Testis (tissue), 3 donors: ENCODE measurements around the gene RBP5. TPM values are rescaled to one million over a fixed set of nuclear protein-coding genes. Genes with fewer than 3 reads are reported as not detected.

Experiments
- DNase-seq: peaks from one replicate; pipeline ENCODE4 v3.0.0-alpha.2; 2019
- H3K27ac ChIP-seq, 2 donors: fragments of 200-600 bp; sonication (generic); one replicate each; pipeline ENCODE4 v1.5.1; 2019
- H3K27me3 ChIP-seq: fragments of 200-600 bp; sonication (generic); one replicate; pipeline ENCODE4 v1.5.1; 2019
- H3K36me3 ChIP-seq: fragments of 200-600 bp; sonication (generic); one replicate; pipeline ENCODE4 v1.5.1; 2017; ENCODE audit warnings: low read depth; ENCODE audit errors: missing control alignments
- H3K4me1 ChIP-seq: fragments of 200-600 bp; sonication (generic); one replicate; pipeline ENCODE4 v1.5.1; 2019
- H3K4me3 ChIP-seq, 2 donors: fragments of 200-600 bp; sonication (generic); one replicate each; pipeline ENCODE4 v1.5.1; 2017 to 2019
- H3K9me3 ChIP-seq: fragments of 200-600 bp; sonication (generic); one replicate; pipeline ENCODE4 v1.5.1; 2017
- CTCF ChIP-seq, 3 experiments: fragments of 450-650 bp in 2 of 3; fragments of 200-600 bp in 1 of 3; sonication (generic) in 1 of 3; IDR thresholded peaks; one replicate each; pipeline ENCODE4 v1.5.1; 2016 to 2019; ENCODE audit warnings: antibody characterized with exemption in 3 of 3, mild to moderate bottlenecking in 2 of 3, moderate library complexity in 1 of 3
- POLR2A ChIP-seq: fragments of 450-650 bp; IDR thresholded peaks from one replicate; pipeline ENCODE4 v1.6.1; 2017; ENCODE audit warnings: antibody characterized with exemption, mild to moderate bottlenecking, moderate library complexity
- WGBS, 2 donors: methylation state at CpG; one replicate each; pipeline ENCODE4 v1.1.5; 2018; 5-methylcytosine and 5-hydroxymethylcytosine counted together
- intact Hi-C: fragments of 100-400 bp; cut with DNase I; formaldehyde crosslinking; loops from one replicate; pipeline ENCODE4 v1.15.1; 2023; ENCODE audit warnings: low total_unique reads
- polyA plus RNA-seq: library from polyadenylated mRNA; stranded (reverse); fragments of 350-450 nt; fragmentation: Illumina TruSeq; extraction: RNeasy Lipid Tissue Mini Kit (QIAGEN cat#74804); gene quantifications from one replicate; pipeline ENCODE4 v1.2.3, GENCODE V29; 2014; ENCODE audit warnings: low read depth, low replicate concordance; ENCODE audit not compliant: insufficient read depth
- total RNA-seq, 2 donors: library from RNA; depleted of rRNA; stranded (reverse); fragments of >200 nt; gene quantifications; one replicate each; pipeline ENCODE4 v1.2.3, GENCODE V29; 2016

Gene RBP5
- total and polyA plus RNA-seq, 3 donors from 2014 or later: 1.1 to 11.8 (median 4.0) TPM

DNA sequence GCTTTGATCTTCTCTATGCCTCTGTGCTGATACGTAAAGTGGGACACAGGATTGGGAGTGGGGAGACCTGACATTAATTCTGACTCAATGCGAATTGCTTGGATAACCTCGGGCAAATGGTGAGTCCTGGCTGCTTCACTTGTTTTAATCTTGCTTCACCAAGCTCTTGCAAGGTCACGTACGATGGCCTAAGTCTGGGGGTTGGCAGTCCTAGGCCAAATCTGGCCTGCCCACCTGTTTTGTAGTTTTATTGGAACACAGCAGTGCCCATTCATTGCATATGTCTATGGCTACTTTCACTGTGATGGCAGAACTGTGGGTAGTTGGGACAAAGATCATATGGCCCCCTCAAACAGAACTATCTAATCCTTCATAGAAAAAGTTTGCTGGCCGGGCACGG is 14.9 kb upstream of the RBP5 start:
- Histone ChIP-seq H3K36me3 (no peaks in the 10 kb centered on the region), H3K4me1 (no peaks in the 10 kb centered on the region), H3K27ac (no peak overlapping the region), H3K9me3 (no peaks in the 10 kb centered on the region), H3K27me3 (no peaks in the 10 kb centered on the region), H3K4me3 (no peak overlapping the region)
- TF ChIP-seq POLR2A (no peak), CTCF (IDR thresholded peaks at IDR 0.05) (no peak)
- no peak for DNase-seq
- 87 to 90% methylated on average over 7 of the region's 7 CpGs for WGBS, 2 donors
- intact Hi-C loops: no loop called here

DNA sequence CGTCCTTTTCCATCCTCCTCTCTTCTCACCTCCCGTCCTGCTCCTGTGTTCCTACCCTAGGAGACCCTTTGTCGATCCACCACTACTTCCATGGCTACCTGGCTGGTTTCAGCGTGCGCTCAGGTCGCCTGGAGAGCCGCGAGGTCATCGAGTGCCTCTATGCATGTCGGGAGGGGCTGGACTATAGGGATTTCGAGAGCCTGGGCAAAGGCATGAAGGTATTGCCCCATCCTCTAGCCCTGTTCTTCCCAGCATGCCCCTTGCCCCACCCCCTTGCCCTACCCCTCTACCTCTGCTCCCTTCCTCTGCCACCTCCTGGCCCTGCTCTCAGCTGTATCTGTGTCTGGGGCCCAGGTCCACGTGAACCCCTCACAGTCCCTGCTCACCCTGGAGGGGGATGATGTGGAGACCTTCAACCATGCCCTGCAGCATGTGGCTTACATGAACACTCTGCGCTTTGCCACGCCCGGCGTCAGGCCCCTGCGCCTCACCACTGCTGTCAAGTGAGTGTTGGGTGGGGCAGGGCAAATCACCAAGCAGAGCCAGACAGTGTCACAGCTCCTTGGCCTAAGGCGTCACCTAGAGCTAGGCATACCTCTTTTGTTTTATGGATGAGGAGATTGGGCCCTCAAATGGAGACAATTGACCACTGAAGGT is 14.2 kb upstream of the RBP5 start:
- Histone ChIP-seq H3K4me1 (no peaks in the 10 kb centered on the region), H3K27me3 (no peaks in the 10 kb centered on the region), H3K4me3 (no peak overlapping the region), H3K9me3 (no peaks in the 10 kb centered on the region), H3K36me3 (no peaks in the 10 kb centered on the region), H3K27ac (no peak overlapping the region)
- DNase-seq: no peak
- WGBS, 2 donors: 92 to 93% methylated on average over 13 to 18 of the region's 18 CpGs
- intact Hi-C loops: no loop called here
- TF ChIP-seq POLR2A (no peak), CTCF (IDR thresholded peaks at IDR 0.05) (no peak)

DNA sequence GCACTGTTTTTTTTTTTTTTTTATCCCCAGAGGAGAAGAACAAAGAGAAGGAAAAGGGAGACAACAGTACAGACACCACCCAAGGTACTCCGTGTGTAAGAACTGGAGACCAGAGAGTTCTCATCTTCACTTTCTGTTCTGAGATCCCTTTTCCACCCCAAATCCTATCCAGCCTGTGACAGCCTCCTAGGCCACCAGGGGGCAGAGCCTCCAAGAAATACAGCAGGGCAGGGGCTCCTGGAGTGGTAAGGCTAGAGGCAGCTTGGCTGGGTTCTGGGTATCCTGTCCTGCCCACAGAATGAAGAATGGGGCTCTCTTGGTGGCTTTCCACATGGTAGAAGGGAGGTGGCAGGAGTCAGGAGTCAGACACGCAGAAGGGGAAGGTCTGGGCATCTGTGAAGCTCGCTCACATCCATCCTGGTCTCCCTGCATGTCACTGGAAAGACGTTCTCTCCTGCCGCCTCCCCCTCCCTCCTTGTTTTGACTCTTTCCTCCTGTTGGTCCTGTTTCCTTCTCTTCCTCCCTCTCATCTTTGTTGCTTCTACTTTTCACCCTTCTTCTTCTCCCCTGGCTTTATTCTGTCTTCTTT is 13.5 kb upstream of the RBP5 start:
- intact Hi-C loops: no loop called here
- no peak overlapping the region for H3K27ac ChIP-seq
- H3K9me3 ChIP-seq: no peaks in the 10 kb centered on the region
- H3K36me3 ChIP-seq: no peaks in the 10 kb centered on the region
- WGBS, 2 donors: 70 to 81% methylated on average over 5 of the region's 5 CpGs
- no peaks in the 10 kb centered on the region for H3K4me1 ChIP-seq
- no peak overlapping the region for H3K4me3 ChIP-seq
- no peaks in the 10 kb centered on the region for H3K27me3 ChIP-seq
- peak; percentile 67 for DNase-seq
- TF ChIP-seq CTCF (IDR thresholded peaks at IDR 0.05) (peak; percentile 39 to 67 (median 43)), POLR2A (no peak)

GRCh38 chr12:7141351-7142005 is 12.8 kb upstream of the RBP5 start:
- H3K4me3 ChIP-seq: no peak overlapping the region
- no peaks in the 10 kb centered on the region for H3K9me3 ChIP-seq
- intact Hi-C loops: no loop called here
- no peak overlapping the region for H3K27ac ChIP-seq
- no peak for TF ChIP-seq CTCF (IDR thresholded peaks at IDR 0.05)
- no peak for TF ChIP-seq POLR2A
- WGBS, 2 donors: 94% methylated on average over 7 of the region's 7 CpGs
- H3K36me3 ChIP-seq: no peaks in the 10 kb centered on the region
- no peak for DNase-seq
- no peaks in the 10 kb centered on the region for H3K4me1 ChIP-seq
- no peaks in the 10 kb centered on the region for H3K27me3 ChIP-seq
